ENCODE measurements around the gene SGSH.

Gene SGSH

DNA sequence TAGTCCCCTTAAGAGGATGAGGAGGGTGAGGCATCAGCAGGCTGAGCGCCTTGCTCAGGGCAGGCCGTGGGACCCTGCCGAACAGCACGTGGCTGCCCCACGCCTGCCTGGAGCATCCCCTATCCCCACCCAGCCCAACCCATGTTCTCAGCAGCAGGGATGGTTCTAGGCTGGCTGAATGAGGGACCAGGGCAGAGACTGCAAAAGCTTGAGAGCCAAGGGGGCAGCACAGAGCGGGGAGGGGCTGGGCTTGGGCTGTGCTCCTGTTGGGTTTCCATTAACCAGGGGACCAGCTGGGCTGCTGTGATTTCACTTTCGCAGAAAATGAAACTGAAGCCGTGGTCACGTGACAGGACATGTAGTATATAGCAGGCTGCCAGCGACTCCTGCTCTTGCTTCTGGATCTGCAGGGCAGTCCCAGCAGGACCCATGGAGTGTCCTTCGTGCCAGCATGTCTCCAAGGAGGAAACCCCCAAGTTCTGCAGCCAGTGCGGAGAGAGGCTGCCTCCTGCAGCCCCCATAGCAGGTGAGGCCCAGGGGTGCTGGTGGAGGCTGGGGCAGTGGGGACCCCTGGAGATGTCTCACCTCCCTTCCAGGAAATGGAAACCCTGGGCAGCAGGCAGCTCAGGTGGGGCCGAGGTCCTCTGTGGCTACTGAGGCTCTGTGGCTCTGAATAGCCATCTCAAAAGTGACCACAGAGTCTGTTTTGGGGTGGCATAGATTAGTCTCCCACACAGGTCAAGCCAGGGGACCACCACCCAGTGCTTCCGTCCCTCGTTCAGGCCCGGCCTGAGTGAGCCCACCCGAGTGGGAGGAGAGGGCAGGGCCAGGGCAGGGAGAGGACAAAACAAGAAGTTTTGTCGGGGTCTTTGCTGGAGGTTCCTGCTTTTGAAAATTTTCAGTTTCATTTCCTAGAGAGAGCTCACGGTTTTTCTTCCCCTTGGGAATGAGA, 43.4 kb upstream of the SGSH start:
- peak; percentile 90 for DNase-seq (ENCODE audit: low spot score)
- TF ChIP-seq, protein P1, sequence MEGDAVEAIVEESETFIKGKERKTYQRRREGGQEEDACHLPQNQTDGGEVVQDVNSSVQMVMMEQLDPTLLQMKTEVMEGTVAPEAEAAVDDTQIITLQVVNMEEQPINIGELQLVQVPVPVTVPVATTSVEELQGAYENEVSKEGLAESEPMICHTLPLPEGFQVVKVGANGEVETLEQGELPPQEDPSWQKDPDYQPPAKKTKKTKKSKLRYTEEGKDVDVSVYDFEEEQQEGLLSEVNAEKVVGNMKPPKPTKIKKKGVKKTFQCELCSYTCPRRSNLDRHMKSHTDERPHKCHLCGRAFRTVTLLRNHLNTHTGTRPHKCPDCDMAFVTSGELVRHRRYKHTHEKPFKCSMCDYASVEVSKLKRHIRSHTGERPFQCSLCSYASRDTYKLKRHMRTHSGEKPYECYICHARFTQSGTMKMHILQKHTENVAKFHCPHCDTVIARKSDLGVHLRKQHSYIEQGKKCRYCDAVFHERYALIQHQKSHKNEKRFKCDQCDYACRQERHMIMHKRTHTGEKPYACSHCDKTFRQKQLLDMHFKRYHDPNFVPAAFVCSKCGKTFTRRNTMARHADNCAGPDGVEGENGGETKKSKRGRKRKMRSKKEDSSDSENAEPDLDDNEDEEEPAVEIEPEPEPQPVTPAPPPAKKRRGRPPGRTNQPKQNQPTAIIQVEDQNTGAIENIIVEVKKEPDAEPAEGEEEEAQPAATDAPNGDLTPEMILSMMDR (IDR thresholded peaks at IDR 0.05; ENCODE audit: extremely low read depth, insufficient read depth, missing control alignments): peak; percentile 24
- in situ Hi-C loops (cut with MboI; ENCODE audit: low pct_unique_long_range_greater_than_20kb, low sequenced_read_pairs, unreplicated experiment): no loop called here

DNA sequence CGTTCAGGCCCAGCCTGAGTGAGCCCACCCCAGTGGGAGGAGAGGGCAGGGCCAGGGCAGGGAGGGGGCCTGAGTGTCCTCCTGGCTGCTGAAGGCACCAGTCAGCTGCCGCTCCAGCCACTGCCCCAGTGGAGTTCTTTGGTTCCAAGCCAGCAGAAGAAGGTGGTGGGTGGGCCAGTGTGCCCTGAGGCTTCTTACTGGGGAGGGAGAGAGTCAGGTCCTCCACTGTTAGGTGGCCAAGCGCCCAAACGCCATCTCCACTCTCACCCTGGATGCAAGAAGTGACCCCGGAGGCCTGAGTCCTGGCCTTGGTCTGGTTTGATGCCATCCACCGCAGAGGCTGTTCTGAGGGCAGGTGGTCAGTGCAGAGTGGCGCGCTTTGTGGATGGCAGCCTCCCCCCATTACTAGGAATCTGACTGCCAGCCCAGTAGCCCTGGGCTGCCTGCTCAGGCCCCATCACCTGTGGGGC, 42.7 kb upstream of the SGSH start:
- no peak for DNase-seq (ENCODE audit: low spot score)
- TF ChIP-seq, protein P1 (IDR thresholded peaks at IDR 0.05; ENCODE audit: extremely low read depth, insufficient read depth, missing control alignments): no peak
- in situ Hi-C loops (cut with MboI; ENCODE audit: low pct_unique_long_range_greater_than_20kb, low sequenced_read_pairs, unreplicated experiment): no loop called here

DNA sequence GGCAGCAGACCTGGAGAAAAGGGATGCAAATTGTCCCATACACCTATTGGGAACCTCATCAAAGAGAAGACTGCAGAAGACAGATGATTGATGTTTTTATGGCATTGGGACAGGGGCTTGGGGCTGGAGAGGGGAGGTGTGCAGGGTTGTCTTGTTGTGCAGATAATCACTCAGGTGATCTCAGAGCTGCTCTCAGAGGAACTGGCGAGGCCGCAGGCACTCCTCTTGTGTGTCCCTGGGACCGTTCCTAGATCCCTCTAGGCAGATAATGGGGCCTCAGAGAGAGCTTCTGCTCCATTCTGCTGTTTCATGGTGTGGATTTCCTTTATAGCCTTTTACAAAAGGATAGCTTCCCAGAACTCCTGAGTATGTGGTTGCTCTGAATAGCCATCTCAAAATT, 42.2 kb upstream of the SGSH start:
- no peak for DNase-seq (ENCODE audit: low spot score)
- in situ Hi-C loops (cut with MboI; ENCODE audit: low pct_unique_long_range_greater_than_20kb, low sequenced_read_pairs, unreplicated experiment): no loop called here
- TF ChIP-seq, protein P1 (IDR thresholded peaks at IDR 0.05; ENCODE audit: extremely low read depth, insufficient read depth, missing control alignments): no peak

DNA sequence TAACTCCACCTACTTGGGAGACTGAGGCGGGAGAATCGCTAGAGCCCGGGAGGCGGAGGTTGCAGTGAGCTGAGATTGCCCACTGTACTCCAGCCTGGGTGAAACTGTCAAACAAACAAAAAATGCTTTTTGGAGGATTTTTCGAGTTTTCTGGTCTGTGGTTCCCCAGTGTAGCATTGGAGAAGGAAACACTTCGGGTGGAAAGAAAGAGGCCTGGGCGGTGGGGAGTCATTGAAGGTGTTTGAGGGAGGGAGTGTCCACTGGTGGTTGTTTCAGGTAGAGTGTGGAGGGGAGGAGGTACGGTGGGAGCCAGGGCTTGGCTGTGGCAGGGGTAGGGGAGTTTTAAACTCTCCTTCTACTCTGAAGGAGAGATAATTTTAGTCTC, 41.8 kb upstream of the SGSH start:
- DNase-seq (ENCODE audit: low spot score): no peak
- in situ Hi-C loops (cut with MboI; ENCODE audit: low pct_unique_long_range_greater_than_20kb, low sequenced_read_pairs, unreplicated experiment): no loop called here
- TF ChIP-seq, protein P1 (IDR thresholded peaks at IDR 0.05; ENCODE audit: extremely low read depth, insufficient read depth, missing control alignments): no peak

DNA sequence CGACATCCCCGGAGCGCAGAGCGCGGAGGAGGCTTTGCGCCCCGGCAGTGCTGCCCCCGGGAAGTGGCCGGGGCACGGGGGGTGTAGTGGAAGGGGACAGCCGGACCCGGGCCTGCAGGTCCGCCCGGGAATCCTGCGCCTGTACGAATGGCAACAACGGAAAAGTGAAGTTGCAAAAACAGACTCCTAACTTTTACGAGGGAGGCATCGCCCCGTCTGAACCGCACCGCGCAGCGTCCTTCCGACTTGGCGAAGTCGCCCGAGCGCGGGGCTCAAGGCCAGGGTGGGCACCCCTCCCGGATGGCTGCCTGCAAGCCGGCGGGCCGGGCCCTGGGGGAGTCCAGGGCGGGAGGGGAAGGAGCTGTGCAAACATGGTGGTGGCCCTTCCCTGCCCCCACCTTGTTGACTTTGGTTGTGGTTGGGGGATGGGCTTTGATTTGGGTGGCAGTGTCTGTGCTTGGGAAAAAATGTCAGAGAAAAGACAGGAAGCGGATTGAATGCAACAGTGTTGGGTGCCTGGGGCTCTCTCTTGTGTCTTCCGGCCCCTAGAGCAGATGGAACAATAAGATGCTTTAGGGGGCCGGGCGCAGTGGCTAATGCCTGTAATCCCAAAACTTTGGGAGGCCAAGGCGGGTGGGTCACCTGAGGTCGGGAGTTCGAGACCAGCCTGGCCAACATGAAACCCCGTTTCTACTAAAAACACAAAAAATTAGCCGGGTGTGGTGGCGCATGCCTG, 41.2 kb upstream of the SGSH start:
- in situ Hi-C loops (cut with MboI; ENCODE audit: low pct_unique_long_range_greater_than_20kb, low sequenced_read_pairs, unreplicated experiment): no loop called here
- no peak for DNase-seq (ENCODE audit: low spot score)
- TF ChIP-seq, protein P1 (IDR thresholded peaks at IDR 0.05; ENCODE audit: extremely low read depth, insufficient read depth, missing control alignments): no peak

DNA sequence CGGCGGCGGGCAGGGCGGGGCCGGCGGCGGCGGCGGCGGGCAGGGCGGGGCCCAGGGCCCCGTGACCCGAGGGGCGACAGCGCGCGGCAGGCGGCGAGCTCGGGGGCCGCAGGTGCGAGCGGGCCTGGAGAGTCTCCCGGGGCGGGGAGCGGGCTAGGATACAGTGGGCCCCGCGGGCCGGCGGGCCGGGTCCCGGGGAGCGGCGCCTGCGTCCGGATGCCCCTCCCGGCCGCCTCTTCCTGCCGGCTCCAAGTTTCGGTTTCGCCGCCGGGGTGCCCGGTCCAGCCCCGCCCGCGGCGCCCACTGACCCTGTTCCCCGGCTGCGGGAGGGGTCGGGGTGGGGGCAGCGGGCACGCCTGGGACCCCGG, 40.6 kb upstream of the SGSH start, which contains the start of gene RNF213:
TSS of gene RNF213 (plus strand) at position 62 of the 368 bp plus-strand sequence. CDS start 2,830 bp downstream, outside the sequence.
- TF ChIP-seq, protein P1 (IDR thresholded peaks at IDR 0.05; ENCODE audit: extremely low read depth, insufficient read depth, missing control alignments): no peak
- peak; percentile 91 for DNase-seq (ENCODE audit: low spot score)

More for the DNA sequence above, 40.6 kb upstream of the SGSH start, which contains the start of gene RNF213:
- in situ Hi-C loops (cut with MboI; ENCODE audit: low pct_unique_long_range_greater_than_20kb, low sequenced_read_pairs, unreplicated experiment): no loop called here
